K562 (cell line): ENCODE data around the gene GRB10. TPM values are rescaled to one million over a fixed set of nuclear protein-coding genes. Genes with fewer than 3 reads are reported as not detected.

ENCODE experiments used
- ATAC-seq: fragments of 200-7000 bp; cut with Tn5 transposase; 3 replicates; pipeline ENCODE4 v1.9.1; 2020; ENCODE audit warnings: moderate library complexity
- BruUV-seq: library from RNA; stranded (reverse); fragments of 400-500 nt; replicated peaks from 2 replicates; lab custom pipeline; 2021; lab: Mats Ljungman, UMichigan
- CTCF ChIA-PET: fragments of 300-600 bp; formaldehyde crosslinking; extraction: SDS; loops from one replicate; lab custom pipeline; 2021; ENCODE audit warnings: low intra/inter-chr PET ratio; lab: Yijun Ruan, JAX
- POLR2A ChIA-PET: fragments of 300-600, 350-650 bp; sonication (Branson Sonifier 250); formaldehyde crosslinking; extraction: SDS; loops from one replicate; lab custom pipeline; 2021; ENCODE audit warnings: antibody characterized with exemption, inconsistent platforms; lab: Yijun Ruan, JAX
- DNase-seq, 4 experiments: peaks; one replicate each; pipeline versions ENCODE4 v3.0.0 to v3.0.0-alpha.2; 2011 to 2018; ENCODE audit warnings: low spot score in 3 of 4, mixed read lengths in 3 of 4; ENCODE audit errors: extremely low read depth in 1 of 4
- FAIRE-seq: peaks from 2 replicates; lab custom pipeline; 2011; peaks lifted over from hg19 to GRCh38; lab: Jason Lieb, UNC
- H2AFZ ChIP-seq: 2 replicates; pipeline ENCODE4 v1.6.0; 2011; ENCODE audit warnings: low read depth, low read length, control low read depth, inconsistent platforms
- H3K27ac ChIP-seq: fragments of 200-600 bp; 3 replicates; pipeline ENCODE4 v1.8.0; 2011; ENCODE audit warnings: low read depth, mild to moderate bottlenecking, control low read depth, inconsistent platforms, low read length, moderate library complexity, mixed read lengths; ENCODE audit errors: extremely low read depth
- H3K27me3 ChIP-seq, 2 experiments: fragments of 300-600 bp in 1 of 2; 2 replicates in 1 of 2; 3 replicates in 1 of 2; pipeline versions ENCODE4 v1.6.0 to v1.8.0; 2011; ENCODE audit warnings: inconsistent platforms in 2 of 2, low read length in 2 of 2, mild to moderate bottlenecking in 1 of 2, mixed read lengths in 1 of 2, moderate library complexity in 1 of 2; ENCODE audit not compliant: control insufficient read depth in 2 of 2, insufficient read depth in 2 of 2
- H3K36me3 ChIP-seq: fragments of 300-600 bp; 3 replicates; pipeline ENCODE4 v1.8.0; 2011; ENCODE audit warnings: mild to moderate bottlenecking, low read length, inconsistent platforms; ENCODE audit not compliant: control insufficient read depth, insufficient read depth
- H3K4me1 ChIP-seq, 2 experiments: fragments of 200-600 bp in 1 of 2; replicated peaks in 1 of 2; 2 replicates in 1 of 2; 3 replicates in 1 of 2; pipeline versions ENCODE4 v1.5.1 to v1.8.0; 2011; ENCODE audit warnings: inconsistent platforms in 2 of 2, low read length in 2 of 2, mild to moderate bottlenecking in 1 of 2, mixed read lengths in 1 of 2, moderate library complexity in 1 of 2; ENCODE audit not compliant: control insufficient read depth in 2 of 2, insufficient read depth in 2 of 2
- H3K4me2 ChIP-seq: 2 replicates; pipeline ENCODE4 v1.6.1; 2011; ENCODE audit warnings: low read length, control low read depth, inconsistent platforms, mixed read lengths; ENCODE audit not compliant: insufficient read depth
- H3K4me3 ChIP-seq: fragments of 200-600 bp; sonication (generic), shearing (Covaris generic); 2 replicates; pipeline ENCODE4 v1.5.1; 2016; ENCODE audit warnings: control low read depth, inconsistent platforms
- H3K79me2 ChIP-seq: fragments of 200-600 bp; 3 replicates; pipeline ENCODE4 v1.8.0; 2011; ENCODE audit warnings: low read length, inconsistent platforms; ENCODE audit not compliant: control insufficient read depth, insufficient read depth
- H3K9ac ChIP-seq, 2 experiments: 2 replicates each; pipeline versions ENCODE4 v1.6.0 to v1.6.1; 2011; ENCODE audit warnings: low read depth in 2 of 2, low read length in 2 of 2, control low read depth in 1 of 2, inconsistent platforms in 1 of 2, mild to moderate bottlenecking in 1 of 2, mixed read lengths in 1 of 2; ENCODE audit not compliant: insufficient read depth in 1 of 2
- H3K9me1 ChIP-seq: one replicate; pipeline ENCODE4 v1.6.0; 2011; ENCODE audit warnings: inconsistent platforms, mild to moderate bottlenecking, low read length, moderate library complexity; ENCODE audit not compliant: control insufficient read depth, insufficient read depth
- H3K9me3 ChIP-seq: replicated peaks from 2 replicates; pipeline ENCODE4 v1.5.1; 2011; ENCODE audit warnings: low read depth, low read length, inconsistent platforms; ENCODE audit not compliant: control insufficient read depth, insufficient read depth
- H4K20me1 ChIP-seq: replicated peaks from 2 replicates; pipeline ENCODE4 v1.6.1; 2011; ENCODE audit warnings: low read length, inconsistent platforms, mixed read lengths; ENCODE audit not compliant: control insufficient read depth, insufficient read depth
- BMI1 ChIP-seq: fragments of 150-350 bp; IDR thresholded peaks from 2 replicates; pipeline ENCODE4 v1.6.1; 2014; ENCODE audit warnings: low read length
- PCBP2 ChIP-seq: fragments of 200-400 bp; formaldehyde crosslinking; IDR thresholded peaks from 2 replicates; pipeline ENCODE4 v1.6.1; 2018; ENCODE audit warnings: low read length, low read depth, mild to moderate bottlenecking, moderate library complexity; ENCODE audit not compliant: poor library complexity, severe bottlenecking
- SRSF3 ChIP-seq: fragments of 200-400 bp; formaldehyde crosslinking; IDR thresholded peaks from 2 replicates; pipeline ENCODE4 v1.6.1; 2016; ENCODE audit warnings: mild to moderate bottlenecking, low read length, moderate library complexity; ENCODE audit not compliant: insufficient read depth
- UBTF ChIP-seq, 2 experiments: IDR thresholded peaks; 2 replicates each; pipeline ENCODE4 v1.6.1; 2012; ENCODE audit warnings: improper control_type of control experiment in 2 of 2, low read depth in 2 of 2, low read length in 2 of 2, borderline replicate concordance in 1 of 2
- WGBS: fragments of 100-300 bp; shearing (Covaris generic); methylation state at CpG from one replicate; pipeline ENCODE4 v1.1.6; 2016; ENCODE audit warnings: low coverage, mixed read lengths; ENCODE audit not compliant: insufficient coverage; ENCODE audit errors: missing lambda C conversion rate; 5-methylcytosine and 5-hydroxymethylcytosine counted together
- in situ Hi-C: fragments of 300-500 bp; cut with MboI; formaldehyde crosslinking; loops from 4 replicates; pipeline ENCODE4 v1.15.0; 2018; ENCODE audit warnings: inconsistent platforms, mixed read lengths
- intact Hi-C: fragments of 100-400 bp; cut with micrococcal nuclease; formaldehyde crosslinking; loops from 2 replicates; pipeline ENCODE4 v1.14.2; 2022
- polyA plus RNA-seq, 8 experiments: library from polyadenylated mRNA; depleted of rRNA in 4 of 8; stranded (reverse) in 5 of 8; unstranded in 3 of 8; fragments of >200 nt; fragmentation: Nextera tagmentation in 2 of 8; fragmentation: Illumina TruSeq in 1 of 8; extraction: Ambion mirVana in 2 of 8; extraction: Trizol in 1 of 8; gene quantifications; 2 replicates each; pipeline versions ENCODE4 v1.2.1 to v1.2.3, GENCODE V29; 2011 to 2014; ENCODE audit warnings: inconsistent platforms in 1 of 8, missing spikeins in 1 of 8
- total RNA-seq, 7 experiments: library from RNA; depleted of rRNA in 6 of 7; stranded (reverse); fragments of >200 nt in 6 of 7; fragmentation: Illumina TruSeq in 2 of 7; extraction: Trizol in 2 of 7; gene quantifications; 2 replicates each; pipeline versions ENCODE4 v1.2.1 to v1.2.3, GENCODE V29; 2011 to 2021; ENCODE audit warnings: low replicate concordance in 1 of 7

The GRB10 gene
- total and polyA plus RNA-seq, 9 of the 15 experiments (the other 6 are each of a cell fraction or from before 2014, with no cell fraction given) = 8.9 to 88.5 (median 40.7) TPM

- TF ChIP-seq UBTF (IDR thresholded peaks at IDR 0.05; ENCODE audit: borderline replicate concordance in 1 of 2, low read depth in 2 of 2, low read length in 2 of 2) = no peak
- TF ChIP-seq, all 486 proteins: peak for 0
These were observed 237.7 kb downstream of the GRB10 start (continued) for GRCh38 chr7:50544992-50545391.

GRCh38 chr7:50543776-50544442 lies 238.8 kb downstream of the GRB10 start:
- intact Hi-C loops = no loop called here
- H3K36me3 ChIP-seq = no peaks in the 10 kb centered on the region
- peaks cover 9 to 36% of the 10 kb centered on the region in 2 experiments; a peak in 4 of 5 replicates for H3K27me3 ChIP-seq
- no peak overlapping the region for H3K27ac ChIP-seq
- H4K20me1 ChIP-seq = no peaks in the 10 kb centered on the region
- BruUV-seq = no TSS peak
- H3K4me3 ChIP-seq = no peak overlapping the region
- POLR2A ChIA-PET = interaction anchor here (0.6 kb wide), 1 partner anchor 15 kb away, joined by 4 read pairs; no protein-coding TSS in a partner anchor
- peaks cover 0 to 4% of the 10 kb centered on the region in 2 experiments; a peak in 1 of 5 replicates for H3K4me1 ChIP-seq
- whole genome bisulfite sequencing = 18% methylated on average over 13 of the region's 18 CpGs
- no peaks in the 10 kb centered on the region for H3K79me2 ChIP-seq
- no peak overlapping the region for H3K9ac ChIP-seq
- FAIRE-seq = no peak
- H3K9me3 ChIP-seq = no peaks in the 10 kb centered on the region
- ATAC-seq = no peak
- H3K9me1 ChIP-seq = no peaks in the 10 kb centered on the region
- in situ Hi-C loops = no loop called here
- peak in 1 of 4 experiments; percentile 2 for DNase-seq
- no peak overlapping the region for H3K4me2 ChIP-seq
- TF ChIP-seq BMI1 (no peak), PCBP2 (no peak), SRSF3 (no peak)
- CTCF ChIA-PET = no interaction called here
- no peak overlapping the region for H2AFZ ChIP-seq
